H1 (cell line): ENCODE results near the gene ZFHX2. TPM values are rescaled to one million over a fixed set of nuclear protein-coding genes. Genes with fewer than 3 reads are reported as not detected.
"Not testable (repeated sequence)": the region's sequence is repeated elsewhere in the genome, so short reads cannot be mapped to it uniquely, and the experiment has no call there.

Source experiments
- CTCF ChIA-PET: fragments of 300-600 bp; sonication (Branson Sonifier 250); formaldehyde crosslinking; loops from one replicate; lab custom pipeline; 2021; ENCODE audit not compliant: partially characterized antibody; lab: Charles Lee
- POLR2A ChIA-PET: fragments of 300-600 bp; sonication (Branson Sonifier 250); formaldehyde crosslinking; loops from one replicate; lab custom pipeline; 2021; ENCODE audit warnings: inconsistent platforms; ENCODE audit not compliant: partially characterized antibody; lab: Charles Lee
- DNase-seq, 2 experiments: peaks; one replicate each; pipeline versions ENCODE4 v3.0.0 to v3.0.0-alpha.2; 2010 to 2022; ENCODE audit warnings: low spot score in 2 of 2, low read depth in 1 of 2, mixed read lengths in 1 of 2
- FAIRE-seq: peaks from 2 replicates; lab custom pipeline; 2011; peaks lifted over from hg19 to GRCh38; lab: Jason Lieb, UNC
- H2AFZ ChIP-seq: 2 replicates; pipeline ENCODE4 v1.8.1; 2012; ENCODE audit warnings: low read length, inconsistent platforms
- H2AK5ac ChIP-seq: 2 replicates; pipeline ENCODE4 v1.6.1; 2013; ENCODE audit warnings: low read depth, low read length
- H2BK120ac ChIP-seq: replicated peaks from 2 replicates; pipeline ENCODE3; 2013; ENCODE audit warnings: low read depth, low read length, inconsistent platforms
- H2BK12ac ChIP-seq: 2 replicates; pipeline ENCODE4 v1.6.1; 2013; ENCODE audit warnings: low read depth, low read length
- H2BK15ac ChIP-seq: 2 replicates; pipeline ENCODE4 v1.6.1; 2013; ENCODE audit warnings: low read length
- H2BK20ac ChIP-seq: 2 replicates; pipeline ENCODE4 v1.6.1; 2013; ENCODE audit warnings: low read length
- H2BK5ac ChIP-seq: 2 replicates; pipeline ENCODE4 v1.6.1; 2013; ENCODE audit warnings: low read depth, low read length
- H3K14ac ChIP-seq: 2 replicates; pipeline ENCODE4 v1.6.1; 2013; ENCODE audit warnings: inconsistent platforms; ENCODE audit not compliant: insufficient read length
- H3K18ac ChIP-seq: 2 replicates; pipeline ENCODE4 v1.6.1; 2013; ENCODE audit warnings: low read length; ENCODE audit errors: extremely low read depth
- H3K23ac ChIP-seq: 2 replicates; pipeline ENCODE4 v1.6.1; 2013; ENCODE audit warnings: inconsistent platforms; ENCODE audit not compliant: insufficient read length
- H3K23me2 ChIP-seq: 2 replicates; pipeline ENCODE4 v1.6.1; 2013; ENCODE audit warnings: low read depth, low read length
- H3K27ac ChIP-seq: 2 replicates; pipeline ENCODE4 v1.6.1; 2011; ENCODE audit warnings: low read depth, low read length, inconsistent platforms
- H3K27me3 ChIP-seq, 4 experiments: replicated peaks in 1 of 4; 1 replicate in 1 of 4; 2 replicates in 3 of 4; pipeline versions ENCODE4 v1.6.1 to v1.8.1; 2011 to 2013; ENCODE audit warnings: low read length in 3 of 4, mild to moderate bottlenecking in 3 of 4, inconsistent platforms in 2 of 4, mixed read lengths in 2 of 4, moderate library complexity in 1 of 4; ENCODE audit not compliant: control insufficient read depth in 3 of 4, insufficient read depth in 3 of 4; ENCODE audit errors: extremely low read depth in 1 of 4
- H3K36me3 ChIP-seq, 4 experiments: 2 replicates each; pipeline versions ENCODE4 v1.6.1 to v1.8.1; 2011 to 2013; ENCODE audit warnings: mild to moderate bottlenecking in 4 of 4, low read length in 3 of 4, moderate library complexity in 2 of 4, control low read depth in 1 of 4, inconsistent platforms in 1 of 4; ENCODE audit not compliant: insufficient read depth in 4 of 4, control insufficient read depth in 2 of 4
- H3K4ac ChIP-seq: replicated peaks from 2 replicates; pipeline ENCODE3; 2013; ENCODE audit warnings: low read length, low read depth, mixed read lengths, inconsistent platforms; ENCODE audit not compliant: insufficient read length
- H3K4me1 ChIP-seq, 4 experiments: replicated peaks in 1 of 4; 1 replicate in 1 of 4; 2 replicates in 3 of 4; pipeline versions ENCODE4 v1.6.1 to v1.8.1; 2011 to 2013; ENCODE audit warnings: low read length in 3 of 4, inconsistent platforms in 2 of 4, mixed read lengths in 1 of 4; ENCODE audit not compliant: insufficient read depth in 4 of 4, control insufficient read depth in 3 of 4
- H3K4me2 ChIP-seq, 2 experiments: 2 replicates each; pipeline versions ENCODE4 v1.6.1 to v1.8.1; 2011 to 2013; ENCODE audit warnings: low read depth in 2 of 2, low read length in 2 of 2, control low read depth in 1 of 2, inconsistent platforms in 1 of 2, mild to moderate bottlenecking in 1 of 2; ENCODE audit not compliant: insufficient read depth in 1 of 2
- H3K4me3 ChIP-seq, 4 experiments: fragments of 200-600, 300-600 bp in 1 of 4; sonication (generic), shearing (Covaris generic), sonication (Bioruptor Twin) in 1 of 4; 2 replicates each; pipeline versions ENCODE4 v1.5.1 to v1.8.1; 2011 to 2016; ENCODE audit warnings: low read length in 4 of 4, low read depth in 3 of 4, control low read depth in 2 of 4, inconsistent platforms in 2 of 4, mild to moderate bottlenecking in 2 of 4, mixed read lengths in 1 of 4, moderate library complexity in 1 of 4; ENCODE audit not compliant: insufficient read depth in 2 of 4; ENCODE audit errors: extremely low read depth in 1 of 4
- H3K56ac ChIP-seq: replicated peaks from 2 replicates; pipeline ENCODE3; 2013; ENCODE audit warnings: low read depth, mild to moderate bottlenecking, mixed read lengths, low read length, inconsistent platforms; ENCODE audit not compliant: insufficient read length
- H3K79me1 ChIP-seq: 2 replicates; pipeline ENCODE4 v1.6.1; 2013; ENCODE audit warnings: low read depth, low read length, control low read depth
- H3K79me2 ChIP-seq, 2 experiments: 2 replicates each; pipeline versions ENCODE4 v1.6.1 to v1.8.1; 2012 to 2013; ENCODE audit warnings: low read length in 2 of 2, mild to moderate bottlenecking in 2 of 2, inconsistent platforms in 1 of 2; ENCODE audit not compliant: insufficient read depth in 2 of 2, control insufficient read depth in 1 of 2
- H3K9ac ChIP-seq, 4 experiments: replicated peaks in 1 of 4; 1 replicate in 1 of 4; 2 replicates in 3 of 4; pipeline versions ENCODE4 v1.6.1 to v1.8.1; 2011 to 2013; ENCODE audit warnings: low read depth in 3 of 4, low read length in 3 of 4, control low read depth in 2 of 4, mild to moderate bottlenecking in 2 of 4, moderate library complexity in 2 of 4, inconsistent platforms in 1 of 4; ENCODE audit errors: extremely low read depth in 1 of 4
- H3K9me3 ChIP-seq, 2 experiments: 2 replicates each; pipeline versions ENCODE4 v1.6.1 to v1.8.1; 2012 to 2013; ENCODE audit warnings: mild to moderate bottlenecking in 2 of 2, moderate library complexity in 2 of 2, control low read depth in 1 of 2, inconsistent platforms in 1 of 2, low read depth in 1 of 2, low read length in 1 of 2, mixed read lengths in 1 of 2; ENCODE audit not compliant: insufficient read depth in 2 of 2
- H4K20me1 ChIP-seq, 2 experiments: replicated peaks in 1 of 2; 2 replicates each; pipeline versions ENCODE3 to v1.8.1; 2011 to 2013; ENCODE audit warnings: inconsistent platforms in 2 of 2, low read length in 2 of 2, mild to moderate bottlenecking in 1 of 2; ENCODE audit not compliant: insufficient read depth in 2 of 2, control insufficient read depth in 1 of 2
- H4K5ac ChIP-seq: 2 replicates; pipeline ENCODE4 v1.6.1; 2013; ENCODE audit warnings: low read length, low read depth, mixed read lengths, inconsistent platforms; ENCODE audit not compliant: insufficient read length
- H4K8ac ChIP-seq: 2 replicates; pipeline ENCODE4 v1.8.0; 2013; ENCODE audit warnings: mild to moderate bottlenecking, moderate library complexity, low read length, inconsistent platforms; ENCODE audit not compliant: insufficient read depth; ENCODE audit errors: extremely low read depth
- H4K91ac ChIP-seq: replicated peaks from 2 replicates; pipeline ENCODE3; 2013; ENCODE audit warnings: low read length, mixed read lengths, inconsistent platforms; ENCODE audit not compliant: insufficient read length
- WGBS, 2 experiments: shearing (Covaris generic) in 1 of 2; methylation state at CpG; one replicate each; pipeline versions ENCODE4 v1.1.6 to v1.1.7; 2013 to 2015; ENCODE audit warnings: low lambda C conversion rate in 2 of 2, mixed read lengths in 2 of 2, inconsistent platforms in 1 of 2, low coverage in 1 of 2, missing lambda C conversion rate in 1 of 2; ENCODE audit not compliant: insufficient replicate concordance in 2 of 2, insufficient coverage in 1 of 2, insufficient read length in 1 of 2; ENCODE audit errors: extremely low coverage in 1 of 2, missing lambda C conversion rate in 1 of 2; 5-methylcytosine and 5-hydroxymethylcytosine counted together
- polyA plus RNA-seq, 7 experiments: library from polyadenylated mRNA; depleted of rRNA in 3 of 7; stranded (reverse) in 5 of 7; unstranded in 2 of 7; fragments of >200 nt in 5 of 7; fragments of 200-250 nt in 2 of 7; gene quantifications; 1 replicate in 5 of 7; 2 replicates in 1 of 7; 4 replicates in 1 of 7; pipeline versions ENCODE4 v1.2.1 to v1.2.3, GENCODE V29; 2011 to 2013; ENCODE audit warnings: missing spikeins in 2 of 7, mixed read lengths in 2 of 7
- total RNA-seq: library from RNA; stranded (reverse); fragmentation: NEBNext Ultra II Directional; extraction: Animal tissue kit (Norgen Biotek cat#: 25700); gene quantifications from 2 replicates; pipeline ENCODE4 v1.2.1, GENCODE V29; 2021

The ZFHX2 gene
- total and polyA plus RNA-seq, 2 of the 8 experiments (the other 6 are each of a cell fraction or from before 2014, with no cell fraction given): 2.7 to 27.0 TPM

GRCh38 chr14:23583761-23584526 is 32.4 kb upstream of the ZFHX2 start:
- not testable (repeated sequence) for H3K27ac ChIP-seq, H3K23ac ChIP-seq, H2BK5ac ChIP-seq, DNase-seq, H3K23me2 ChIP-seq, H3K18ac ChIP-seq, FAIRE-seq, H2BK15ac ChIP-seq, H3K36me3 ChIP-seq, H2AFZ ChIP-seq, H2AK5ac ChIP-seq, H3K4me1 ChIP-seq, H4K8ac ChIP-seq, H4K20me1 ChIP-seq, H4K91ac ChIP-seq, H3K79me2 ChIP-seq, H3K14ac ChIP-seq, H3K4me3 ChIP-seq, H2BK12ac ChIP-seq, H3K4me2 ChIP-seq, H3K4ac ChIP-seq, H2BK120ac ChIP-seq, H4K5ac ChIP-seq, H2BK20ac ChIP-seq, H3K9ac ChIP-seq, H3K79me1 ChIP-seq, H3K27me3 ChIP-seq, H3K9me3 ChIP-seq, H3K56ac ChIP-seq
- 94% methylated on average over 22 of the region's 25 CpGs; no CpG with 5 or more reads in 1 of the 2 experiments for WGBS, 2 experiments
- POLR2A ChIA-PET: interaction anchor here (1.2 to 1.4 kb wide), 4 partner anchors 12 to 54 kb away, joined by 3 to 4 read pairs (median 3); no protein-coding TSS in a partner anchor
- CTCF ChIA-PET: interaction anchor here (1.9 kb wide), 1 partner anchor 49 kb away, joined by 6 read pairs; no protein-coding TSS in a partner anchor
